Sciatic nerve (tissue), 2 donors: ENCODE measurements around the gene TOX2. TPM values are rescaled to one million over a fixed set of nuclear protein-coding genes. Genes with fewer than 3 reads are reported as not detected.

Experiments used
- ATAC-seq: fragments of 200-7000 bp; cut with Tn5 transposase; one replicate; pipeline ENCODE4 v1.9.1; 2020; ENCODE audit warnings: mild to moderate bottlenecking, moderate library complexity
- DNase-seq: peaks from one replicate; pipeline ENCODE4 v3.0.0-alpha.2; 2020; ENCODE audit warnings: low spot score
- intact Hi-C: fragments of 100-400 bp; cut with DNase I; formaldehyde crosslinking; loops from one replicate; pipeline ENCODE4 v1.14.2; 2022
- total RNA-seq: library from RNA; stranded (reverse); fragmentation: NEBNext Ultra II Directional; extraction: Animal tissue kit (Norgen Biotek cat#: 25700); gene quantifications from one replicate; pipeline ENCODE4 v1.2.1, GENCODE V29; 2021
- donor health status: DM: no; HTN: no; CAD: no.
- donor health status: DM: no; HTN: no; CAD: no.

The TOX2 gene
- total RNA-seq, 1 donor from 2014 or later = 2.1 TPM

DNA sequence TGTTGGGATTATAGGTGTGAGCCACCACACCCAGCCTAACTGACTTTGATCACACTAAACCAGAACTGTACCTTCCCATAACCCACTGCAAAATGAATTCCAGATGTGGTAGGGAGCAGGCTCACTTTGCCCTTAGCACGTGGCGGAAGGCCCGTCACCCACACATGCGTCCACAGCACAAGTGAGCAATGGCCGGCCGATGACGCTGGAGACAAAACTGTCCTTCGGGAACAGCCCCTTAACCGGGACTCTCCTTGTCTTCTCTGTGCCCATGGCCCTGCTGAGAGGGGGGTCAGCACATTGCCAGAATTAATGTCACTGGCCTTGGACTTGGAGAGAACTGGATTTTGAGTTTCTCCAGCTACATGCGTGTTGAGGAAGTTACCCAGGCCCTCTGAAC, 107.2 kb downstream of the TOX2 start:
- intact Hi-C loops = no loop called here
- ATAC-seq (no peak), DNase-seq (peak; percentile 50)

DNA sequence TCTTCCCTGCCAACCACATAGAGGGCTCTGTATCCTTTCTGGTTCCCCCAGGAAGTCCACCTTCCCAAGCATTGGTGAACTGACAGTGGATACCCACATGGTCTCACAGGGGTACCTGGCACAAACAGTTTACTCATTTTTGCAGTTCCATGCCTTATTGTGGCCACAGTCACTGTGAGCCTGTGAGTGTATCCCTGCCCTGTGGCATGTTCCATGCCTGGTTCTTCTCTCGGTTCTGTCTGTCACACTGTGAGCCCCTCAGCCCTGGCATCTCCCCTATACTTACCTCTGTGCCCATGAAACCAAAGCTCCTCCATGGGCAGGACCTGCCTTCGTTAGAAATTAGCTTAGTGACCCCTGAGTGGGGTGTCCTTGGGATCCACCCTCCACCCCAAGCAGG, 107.8 kb downstream of the TOX2 start:
- peak; percentile 13 for DNase-seq
- ATAC-seq = no peak
- intact Hi-C loops = no loop called here

DNA sequence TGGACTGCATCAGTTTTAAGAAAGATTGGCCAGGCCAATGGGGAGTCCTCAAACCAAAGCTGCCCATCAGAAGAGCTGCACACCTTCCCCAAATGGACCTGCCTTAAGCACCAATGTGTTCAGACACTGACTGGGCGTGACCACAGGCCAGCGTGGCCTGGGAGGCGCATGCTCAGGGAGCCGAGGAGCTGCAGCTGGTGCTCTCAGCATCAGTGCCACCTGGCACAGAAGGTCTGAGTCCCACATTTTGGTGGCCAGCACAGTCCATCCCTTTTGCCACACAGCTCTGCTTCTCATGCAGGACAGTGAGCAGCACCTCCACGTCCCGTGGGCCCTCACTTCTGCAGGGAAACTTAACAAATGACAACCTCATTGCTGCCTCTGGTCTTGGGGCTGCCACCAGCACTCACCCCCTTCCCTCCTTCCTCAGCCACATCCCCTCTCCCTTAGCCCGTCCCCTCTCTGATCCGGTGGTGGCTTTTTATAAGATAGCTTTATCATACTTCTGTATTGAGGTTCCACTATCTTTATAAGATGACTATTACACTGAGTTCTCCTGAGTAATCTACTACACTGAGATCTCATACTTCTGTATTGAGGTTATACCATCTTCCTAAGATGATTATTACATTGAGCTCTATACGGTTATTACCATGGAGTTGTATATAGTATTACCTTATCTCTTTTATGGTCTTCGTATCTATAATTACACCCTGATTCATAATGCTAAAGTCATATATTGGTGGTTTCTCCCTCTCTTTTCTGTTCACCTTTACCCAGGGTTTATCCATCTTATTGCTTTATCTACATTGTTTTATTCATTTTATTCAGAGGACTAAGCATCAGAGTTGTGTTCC, 109.1 kb downstream of the TOX2 start:
- intact Hi-C loops = no loop called here
- DNase-seq = peak; percentile 39

DNA sequence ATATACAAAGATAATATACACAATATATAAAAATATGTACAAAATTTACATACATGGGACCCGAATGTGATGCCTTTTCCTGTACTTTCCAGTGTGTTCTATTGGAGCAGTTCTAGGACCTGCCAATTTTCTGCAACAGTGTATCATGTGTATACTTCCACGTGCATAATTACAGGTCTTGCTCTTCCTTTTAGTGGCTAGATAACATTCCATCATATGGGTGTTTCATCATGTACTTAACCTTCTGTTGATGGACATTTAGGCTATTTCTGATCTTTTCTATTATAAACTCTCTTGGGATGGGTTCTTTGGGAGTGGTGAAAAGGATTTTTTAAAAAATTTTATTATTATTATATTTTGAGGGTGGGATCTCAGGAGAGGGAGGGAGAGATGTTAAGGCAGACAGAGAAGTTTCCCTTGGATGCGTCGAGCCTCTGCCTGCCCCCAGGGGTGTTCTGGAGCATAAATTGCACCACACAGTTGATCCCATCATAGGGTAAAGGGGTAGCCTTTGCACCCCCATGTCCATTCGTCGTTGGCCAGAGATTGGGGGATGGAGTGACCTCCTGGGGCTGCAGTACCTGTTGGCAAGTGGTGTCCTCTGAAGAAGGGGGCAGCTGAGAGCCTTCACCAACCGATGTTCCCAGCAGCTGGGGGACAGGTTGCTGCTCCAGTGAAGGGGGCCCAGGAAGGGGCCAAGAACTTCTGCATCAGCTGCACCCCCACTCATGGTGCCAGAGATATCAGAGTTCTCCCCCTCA, 110.3 kb downstream of the TOX2 start:
- intact Hi-C loops = no loop called here
- ATAC-seq = no peak
- DNase-seq = peak; percentile 12

More for the DNA sequence above, 109.1 kb downstream of the TOX2 start:
- ATAC-seq = no peak

DNA sequence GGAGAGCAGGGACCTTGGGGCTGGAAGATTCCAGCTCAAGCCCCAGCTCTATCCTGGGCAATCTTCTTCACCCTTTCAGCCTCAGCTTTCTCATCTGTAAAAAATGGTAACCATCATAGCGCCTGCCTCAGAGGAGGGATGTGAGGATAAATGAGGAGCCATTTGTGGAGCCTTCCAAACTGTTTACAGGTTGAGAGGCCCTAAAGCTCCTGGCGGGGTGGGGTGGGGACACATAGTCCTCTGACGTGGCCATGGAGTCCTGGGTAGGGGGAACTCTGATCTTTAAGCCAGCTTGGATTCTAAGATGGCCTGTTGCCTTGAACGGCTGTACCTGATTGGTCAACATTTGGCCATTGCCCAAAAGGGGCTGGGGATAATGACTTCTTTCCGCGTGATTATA, 111.1 kb downstream of the TOX2 start:
- ATAC-seq (no peak), DNase-seq (peak; percentile 9)
- intact Hi-C loops = no loop called here

DNA sequence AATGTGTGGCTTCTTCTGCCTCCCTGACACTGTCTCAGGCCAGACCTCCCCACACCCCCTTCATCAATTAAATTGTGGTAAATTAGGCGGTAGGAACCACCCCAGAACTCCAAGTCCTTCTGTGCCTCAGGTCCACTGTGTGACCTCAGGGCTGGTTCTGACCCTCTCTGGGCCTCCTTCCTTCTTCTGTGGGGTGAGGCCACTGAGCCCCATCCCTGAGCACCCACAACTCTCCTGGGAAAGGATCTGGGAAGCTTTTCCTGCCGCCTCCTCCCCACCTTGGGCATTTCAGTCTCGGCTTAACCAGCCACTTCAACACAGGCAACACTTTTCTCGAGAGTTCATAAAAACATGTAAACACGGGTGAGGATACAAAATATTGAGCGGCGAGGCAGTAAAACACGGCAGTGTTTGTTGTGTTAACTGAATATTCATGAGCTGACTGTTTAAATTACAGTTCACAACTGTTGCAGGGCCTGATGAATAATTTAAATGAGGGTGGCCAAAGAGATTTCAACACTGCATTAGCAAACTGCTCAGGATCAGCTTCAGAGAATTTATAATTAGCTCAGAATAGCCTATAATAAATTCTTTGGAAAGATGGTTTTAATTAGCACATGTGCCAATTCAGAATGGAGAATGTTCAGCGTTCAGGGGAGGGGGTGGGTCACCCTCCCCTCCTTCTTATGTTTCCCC, 112.1 kb downstream of the TOX2 start:
- ATAC-seq = no peak
- DNase-seq = no peak
- intact Hi-C loops = no loop called here

DNA sequence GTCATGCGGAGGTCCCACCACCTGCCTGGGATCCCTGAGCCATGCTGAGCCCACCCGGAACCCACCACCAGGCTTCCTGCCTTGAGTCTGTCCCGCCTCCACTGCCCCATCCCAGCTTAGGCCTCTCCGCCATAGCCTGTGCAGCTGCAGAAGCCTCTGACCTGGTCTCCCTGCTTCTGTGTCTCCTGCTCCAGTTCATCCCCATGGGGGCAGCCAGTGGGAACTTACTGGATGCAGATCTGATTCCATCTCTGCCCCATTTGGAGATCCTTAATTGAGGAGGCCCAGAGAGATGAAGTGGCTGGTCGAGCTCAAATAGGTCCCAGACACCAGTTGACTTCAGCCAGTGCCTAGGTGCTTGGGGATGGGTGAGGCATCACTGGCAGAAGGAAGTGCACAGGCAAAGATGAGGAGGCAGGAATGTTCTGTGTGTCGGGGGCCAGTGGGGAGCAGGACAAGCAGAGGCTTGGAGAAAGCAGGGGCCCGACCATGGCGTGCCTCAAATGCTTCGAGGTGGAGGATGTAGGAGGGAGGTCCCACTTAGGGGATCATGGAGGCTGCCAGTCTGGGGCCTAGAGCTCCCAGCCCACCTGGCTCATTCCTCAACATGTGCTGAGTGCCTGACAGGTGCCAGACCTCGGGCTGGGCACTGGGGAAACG, 112.8 kb downstream of the TOX2 start:
- peak; percentile 32 for DNase-seq
- no peak for ATAC-seq

DNA sequence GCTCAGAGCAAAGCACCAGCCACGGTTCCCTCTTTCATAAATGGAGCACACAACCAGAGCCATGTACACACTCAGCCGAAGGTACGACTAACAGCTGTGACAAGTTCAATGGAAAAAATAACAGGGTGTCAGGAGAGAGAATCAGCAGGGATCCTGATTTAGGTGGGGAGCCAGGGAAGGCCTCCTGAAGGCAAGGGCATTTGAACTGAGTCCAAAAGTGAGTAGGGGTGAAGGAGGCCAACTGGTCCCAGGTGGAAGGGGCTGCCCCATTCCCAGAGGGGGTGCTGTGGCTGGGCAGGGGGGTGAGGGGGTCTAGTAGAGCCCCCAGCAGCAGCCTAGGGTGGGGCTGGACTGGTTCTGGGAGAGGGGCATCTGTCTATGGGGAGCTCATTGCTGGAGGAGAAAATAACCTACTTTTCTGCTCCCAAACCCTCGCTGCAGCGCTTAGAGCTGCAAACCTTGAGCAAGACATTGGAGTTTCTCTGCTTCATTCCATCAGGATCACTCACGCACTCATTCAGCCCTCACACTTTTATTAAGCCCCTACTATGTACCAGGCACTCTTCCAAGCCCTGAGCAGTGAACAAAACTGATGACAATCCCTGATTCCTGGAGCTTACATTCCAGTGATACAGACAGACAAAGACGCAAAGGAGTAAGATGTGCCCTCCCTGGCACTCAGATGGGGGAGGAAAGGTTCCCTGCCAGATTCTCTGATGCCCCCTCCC, 113.5 kb downstream of the TOX2 start:
- DNase-seq (peak; percentile 23), ATAC-seq (no peak)
- intact Hi-C loops = no loop called here

More for the DNA sequence above, 112.8 kb downstream of the TOX2 start:
- intact Hi-C loops = no loop called here

DNA sequence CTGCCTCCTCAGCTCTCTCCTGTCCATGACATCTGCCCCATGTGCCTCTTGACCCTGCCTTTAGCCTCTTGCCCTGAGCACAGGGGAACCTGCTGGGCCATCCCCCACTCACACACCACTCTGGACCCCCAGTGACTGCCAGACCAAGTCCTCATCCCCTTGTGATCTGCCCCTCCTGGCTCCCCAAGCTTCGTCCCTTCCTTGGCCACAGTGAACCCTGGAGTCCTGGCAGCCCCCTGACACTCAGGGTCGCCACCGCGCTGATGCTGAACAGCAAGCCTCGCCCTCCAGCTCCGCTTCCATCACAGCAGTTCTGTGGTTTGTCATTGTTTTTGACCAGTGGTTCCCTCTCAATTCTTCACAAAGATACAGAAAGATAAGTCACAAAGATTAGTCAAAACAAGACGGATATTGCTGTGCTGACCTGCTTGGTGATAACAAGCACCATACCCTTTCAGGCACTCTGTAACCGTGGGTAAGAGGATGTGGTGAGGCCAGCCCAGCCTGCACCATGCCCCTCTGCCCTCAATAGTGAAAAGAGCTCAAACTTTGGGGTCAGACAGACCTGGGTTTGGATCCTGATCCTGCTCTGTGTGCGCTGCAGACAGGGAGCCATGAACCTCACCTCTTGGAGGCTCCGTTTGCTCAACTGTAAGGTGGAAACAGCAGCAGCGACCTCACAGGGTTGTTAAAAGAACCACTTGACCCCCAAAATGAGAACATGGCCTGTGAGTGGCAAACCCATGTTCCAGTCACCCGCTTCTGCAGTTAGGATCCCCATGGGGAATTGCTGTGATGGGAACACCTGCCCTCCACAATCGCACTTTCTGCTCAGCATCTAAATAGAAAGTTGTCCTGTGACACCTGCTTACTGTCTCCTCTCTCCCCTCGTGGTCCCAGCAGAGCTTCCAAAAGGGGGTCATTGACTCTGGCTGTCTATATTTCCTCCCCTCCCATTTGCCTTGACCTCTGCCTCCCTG, 114.5 kb downstream of the TOX2 start:
- DNase-seq = peak; percentile 26
- no peak for ATAC-seq
- intact Hi-C loops = no loop called here

DNA sequence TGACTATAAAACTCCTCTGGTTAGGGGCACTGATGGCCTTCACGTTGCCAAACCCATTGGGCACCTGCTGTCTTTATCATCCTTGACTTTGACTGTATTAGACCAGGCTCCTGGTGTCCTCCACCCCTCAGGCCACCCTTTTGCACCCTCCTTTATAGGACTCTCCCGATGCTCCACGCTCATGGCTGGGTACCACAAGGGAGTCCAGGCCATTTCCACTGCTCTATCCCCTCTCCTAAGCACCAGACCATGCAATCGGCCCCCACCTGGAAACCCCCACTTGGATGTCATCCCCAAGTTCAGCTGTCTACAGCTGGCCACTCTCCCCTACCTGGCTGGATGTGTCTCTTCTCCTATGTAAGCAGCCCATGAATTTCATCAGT, 115.2 kb downstream of the TOX2 start:
- DNase-seq (no peak), ATAC-seq (no peak)
- intact Hi-C loops = no loop called here

DNA sequence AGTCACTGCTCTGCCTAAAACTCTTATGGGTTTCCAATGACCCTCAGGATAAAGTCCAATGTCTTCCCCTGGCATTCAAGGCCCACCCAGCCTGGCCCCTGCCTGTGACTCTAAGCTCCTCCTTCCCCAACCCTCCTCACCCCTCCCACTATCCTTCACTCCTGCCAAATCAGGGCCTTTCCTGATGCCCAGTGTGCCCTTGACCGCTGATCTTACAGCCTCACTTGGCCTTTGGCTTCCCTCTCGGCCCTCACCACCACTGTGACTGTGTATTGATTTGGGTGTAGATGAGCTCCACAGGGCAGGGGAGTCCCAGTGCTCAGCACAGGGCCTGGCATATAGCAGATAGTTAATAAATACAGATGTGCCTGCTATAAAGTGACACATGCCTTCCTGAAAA, 115.7 kb downstream of the TOX2 start:
- peak; percentile 18 for DNase-seq
- no peak for ATAC-seq
- intact Hi-C loops = no loop called here

DNA sequence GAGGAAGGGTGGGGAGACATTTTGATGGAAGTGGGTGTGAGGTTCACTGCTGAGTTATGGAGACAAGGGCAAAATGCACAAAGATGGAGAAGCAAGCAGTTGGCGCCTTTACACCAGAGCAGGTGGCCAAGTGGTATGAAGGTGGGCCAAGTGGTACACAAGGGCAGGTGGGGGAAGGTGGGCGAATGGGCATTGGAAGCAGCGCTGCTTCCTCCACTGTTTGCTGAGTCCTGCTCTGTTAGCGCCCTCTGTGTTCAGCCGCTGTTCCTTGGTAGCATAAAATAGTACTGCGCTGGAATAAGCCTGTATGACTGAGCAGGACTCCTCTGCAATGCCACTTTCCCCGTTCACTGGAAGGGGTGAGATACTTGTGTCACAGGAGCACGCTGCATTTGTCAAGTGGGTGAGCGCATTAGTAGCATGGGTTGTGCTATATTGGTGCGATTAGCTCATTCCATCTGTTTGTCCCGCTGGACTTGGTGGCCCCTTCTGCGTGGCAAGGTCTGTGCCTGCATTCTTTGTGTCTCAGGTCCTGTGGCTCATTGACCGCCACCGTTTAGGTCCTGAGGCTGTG, 116.4 kb downstream of the TOX2 start:
- ATAC-seq = no peak
- DNase-seq = no peak
- intact Hi-C loops = no loop called here

DNA sequence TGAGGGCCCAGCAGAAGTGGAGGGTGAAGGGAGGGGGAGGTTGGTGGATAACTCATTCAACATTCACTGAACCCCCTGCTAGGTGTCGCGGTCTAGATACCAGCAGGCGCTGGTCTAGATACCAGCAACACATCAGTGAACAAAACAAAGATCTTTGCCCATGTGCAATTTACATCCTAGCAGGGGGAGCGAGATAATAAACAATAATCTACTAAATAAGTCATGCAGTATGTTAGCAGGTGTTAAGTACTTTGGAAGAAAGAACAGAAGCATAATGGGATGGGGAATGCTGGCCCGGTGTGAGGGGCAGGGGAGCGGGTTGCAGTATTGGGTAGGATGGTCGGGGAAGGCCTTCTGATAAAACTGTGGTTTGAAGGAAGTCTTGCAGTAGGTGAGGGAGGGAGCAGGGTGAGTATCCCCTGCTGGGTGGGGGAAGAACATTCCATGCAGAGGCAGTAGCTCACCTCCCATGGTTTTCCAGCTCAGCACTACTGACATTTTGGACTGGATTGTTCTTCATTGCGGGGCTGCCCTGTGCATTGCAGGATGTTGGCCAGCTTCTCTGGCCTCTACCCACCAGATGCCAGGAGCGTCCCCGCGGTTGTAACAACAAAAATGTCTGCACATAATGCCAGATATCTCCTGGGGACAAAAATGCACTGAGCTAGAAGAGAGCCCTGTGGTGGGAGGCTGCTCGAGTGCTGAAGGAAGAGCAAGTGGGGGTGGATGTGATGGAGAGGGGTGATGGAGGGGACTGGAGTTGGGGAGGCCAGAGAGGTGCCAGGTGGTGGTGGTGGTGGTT, 117.3 kb downstream of the TOX2 start:
- no peak for DNase-seq
- intact Hi-C loops = no loop called here
- ATAC-seq = no peak

DNA sequence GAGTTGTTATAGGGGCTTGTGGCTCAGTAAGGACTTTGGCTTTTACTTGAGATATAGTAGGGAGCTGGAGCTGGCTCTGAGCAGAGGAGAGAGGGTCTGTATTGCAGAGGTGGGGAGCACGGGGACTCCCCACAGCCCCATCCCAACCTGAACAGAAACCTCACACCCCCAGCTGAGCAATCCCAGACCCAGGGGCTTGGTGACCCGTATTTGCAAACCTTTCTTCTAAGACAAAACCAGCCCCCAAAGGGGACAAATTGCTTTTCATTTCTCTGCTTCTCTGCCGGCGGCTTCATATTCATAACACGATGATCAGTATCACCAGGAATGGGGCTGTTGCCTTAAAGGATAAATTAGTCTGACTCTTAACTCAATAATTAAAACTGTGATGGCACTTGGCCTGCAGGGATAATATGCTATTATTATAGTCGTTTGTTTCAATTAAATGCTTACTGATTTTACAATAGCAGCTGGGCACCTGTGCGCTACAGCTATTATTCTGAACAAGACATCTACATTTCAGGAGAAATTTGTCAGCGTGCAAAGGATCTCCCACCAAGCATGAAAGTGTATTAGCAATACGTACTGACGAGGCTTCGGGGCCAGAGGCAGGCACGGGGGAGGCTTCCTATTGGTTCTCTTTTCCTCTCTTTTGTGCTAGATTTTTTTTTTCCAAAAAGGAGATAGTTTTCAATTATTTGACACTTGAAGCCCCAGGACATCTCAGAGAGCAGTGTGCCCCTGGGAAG, 118.1 kb downstream of the TOX2 start:
- intact Hi-C loops = no loop called here
- DNase-seq (peak; percentile 10), ATAC-seq (no peak)

DNA sequence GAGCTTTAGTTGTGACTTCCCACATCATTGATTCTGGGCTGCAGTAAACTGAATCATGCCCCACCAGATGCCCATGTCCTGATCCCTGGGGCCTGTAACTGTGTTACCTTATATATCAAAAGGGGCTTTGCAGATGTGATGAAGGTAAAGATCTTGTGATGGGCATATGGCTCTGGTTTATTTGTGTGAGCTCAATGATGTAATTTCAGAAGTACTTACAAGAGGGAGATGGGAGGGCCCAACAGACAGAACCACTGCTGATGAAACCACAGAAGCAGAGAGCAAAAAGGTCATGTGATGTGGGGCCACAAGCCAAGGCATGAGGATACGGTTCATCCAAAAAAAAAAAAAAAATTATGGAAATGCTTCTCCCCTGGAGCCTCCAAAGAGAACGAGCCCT, 118.7 kb downstream of the TOX2 start:
- DNase-seq (no peak), ATAC-seq (no peak)
- intact Hi-C loops = no loop called here

DNA sequence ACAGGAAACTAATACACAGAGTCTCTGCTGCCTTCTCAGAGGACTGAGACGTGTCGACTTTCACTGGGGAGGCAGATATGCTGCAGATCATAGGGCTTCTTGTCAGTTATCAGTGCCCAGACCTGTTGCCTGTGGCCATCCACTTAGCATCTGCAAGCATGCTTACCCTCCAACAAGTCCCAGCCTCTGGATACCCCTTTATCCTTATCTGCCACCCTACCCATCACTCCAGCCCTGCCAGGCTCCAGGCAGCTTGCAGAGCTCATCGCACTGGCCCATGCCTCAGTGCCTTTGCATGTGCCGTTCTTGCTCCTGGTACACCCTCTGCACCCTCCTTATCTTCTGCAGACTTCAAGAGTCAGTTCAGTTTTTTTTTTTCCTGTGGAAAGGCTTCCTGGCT, 119.2 kb downstream of the TOX2 start:
- no peak for DNase-seq
- no peak for ATAC-seq
- intact Hi-C loops = no loop called here
